ENCODE measurements around the gene ZNF787.
A peak's percentile ranks its signal among the peaks of the same experiment; 100 is the strongest.

Gene ZNF787

GRCh38 chr19:56142897-56143434 lies 21.9 kb upstream of the ZNF787 start:
- DNase-seq = no peak

GRCh38 chr19:56142087-56142787 lies 21.1 kb upstream of the ZNF787 start:
- no peak for DNase-seq

GRCh38 chr19:56141417-56141993 lies 20.4 kb upstream of the ZNF787 start:
- DNase-seq = no peak

GRCh38 chr19:56140583-56141416 lies 19.7 kb upstream of the ZNF787 start, which contains the start of gene ZNF444:
TSS of gene ZNF444 (plus strand) at chr19:56141287. CDS start at chr19:56146912, 5,625 bp downstream.
- DNase-seq = peak; percentile 100

DNA sequence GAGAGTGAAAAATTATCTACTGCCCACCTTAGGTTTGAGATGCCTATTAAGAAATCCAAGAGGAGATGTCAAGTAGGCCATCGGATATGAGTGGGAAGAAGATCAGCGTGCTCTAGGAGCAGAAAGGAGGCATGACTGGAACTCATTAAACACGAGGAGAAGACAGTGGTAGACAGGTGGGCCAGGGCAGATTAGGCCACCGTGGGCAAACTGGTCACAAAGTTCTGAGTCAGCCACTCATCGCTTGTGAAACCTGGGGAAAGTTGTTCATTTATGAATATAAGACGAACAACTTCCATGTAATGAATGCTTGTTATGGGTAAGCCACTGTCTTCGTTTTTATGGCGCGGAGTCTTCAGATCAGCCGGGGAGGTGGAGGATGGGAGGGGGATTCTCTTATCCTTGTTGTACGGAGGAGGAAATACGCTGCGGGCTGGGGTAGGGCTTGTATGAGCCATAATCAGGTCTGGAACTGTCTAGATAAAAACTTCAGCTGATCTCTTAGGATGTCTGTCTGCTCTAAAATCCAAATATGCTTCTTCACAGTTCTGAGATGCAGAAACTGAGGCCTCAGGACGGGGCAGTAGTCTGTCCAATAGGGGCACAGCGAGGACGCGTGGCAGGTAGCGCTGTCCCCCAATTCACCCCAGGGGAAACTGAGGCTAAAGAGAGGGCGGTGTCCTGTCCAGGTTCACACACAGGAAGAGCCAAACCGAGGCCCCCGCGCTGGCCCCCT lies 18.9 kb upstream of the ZNF787 start:
- no peak for DNase-seq

GRCh38 chr19:56138069-56138468 lies 17.0 kb upstream of the ZNF787 start:
- DNase-seq = no peak

DNA sequence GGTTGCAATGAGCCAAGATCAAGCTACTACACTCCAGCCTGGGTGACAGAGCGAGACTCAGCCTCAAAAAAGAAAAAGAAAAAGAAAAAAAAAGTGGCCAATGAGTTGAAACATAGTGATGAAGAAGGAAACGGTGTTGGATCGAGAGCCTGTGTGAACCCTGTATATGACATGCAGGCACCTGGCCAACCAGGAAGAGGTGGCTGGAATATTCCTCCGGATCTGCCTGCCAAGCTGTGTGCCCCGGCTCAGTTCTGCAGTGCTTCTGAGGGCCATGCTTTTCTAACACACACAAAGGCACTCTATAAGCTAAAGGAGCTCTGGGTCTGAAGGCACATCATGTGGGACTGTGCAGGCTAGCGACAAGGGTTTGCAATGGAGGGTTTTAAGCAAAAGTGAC lies 16.3 kb upstream of the ZNF787 start:
- no peak for DNase-seq

- no peak for DNase-seq
These were observed 15.3 kb upstream of the ZNF787 start for GRCh38 chr19:56136362-56136761.

DNA sequence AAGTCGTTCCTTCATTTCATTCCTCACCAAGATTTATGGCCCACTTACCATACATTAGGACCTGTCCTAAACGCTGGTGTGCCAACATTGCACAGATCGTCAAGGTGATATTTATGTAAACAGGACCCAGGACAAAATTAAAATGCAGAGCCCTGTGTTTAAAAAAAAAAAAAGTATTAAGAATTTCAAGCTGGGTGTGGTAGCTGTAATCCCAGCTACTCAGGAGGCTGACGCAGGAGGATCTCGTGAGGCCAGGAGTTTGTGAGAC lies 13.5 kb upstream of the ZNF787 start:
- no peak for DNase-seq

GRCh38 chr19:56133858-56134653 lies 13.0 kb upstream of the ZNF787 start:
- DNase-seq = no peak

GRCh38 chr19:56132316-56132822 lies 11.3 kb upstream of the ZNF787 start:
- DNase-seq = no peak

- DNase-seq = no peak
These were observed 10.6 kb upstream of the ZNF787 start for GRCh38 chr19:56131651-56132050.

GRCh38 chr19:56130006-56130405 lies 8.9 kb upstream of the ZNF787 start:
- DNase-seq = no peak

DNA sequence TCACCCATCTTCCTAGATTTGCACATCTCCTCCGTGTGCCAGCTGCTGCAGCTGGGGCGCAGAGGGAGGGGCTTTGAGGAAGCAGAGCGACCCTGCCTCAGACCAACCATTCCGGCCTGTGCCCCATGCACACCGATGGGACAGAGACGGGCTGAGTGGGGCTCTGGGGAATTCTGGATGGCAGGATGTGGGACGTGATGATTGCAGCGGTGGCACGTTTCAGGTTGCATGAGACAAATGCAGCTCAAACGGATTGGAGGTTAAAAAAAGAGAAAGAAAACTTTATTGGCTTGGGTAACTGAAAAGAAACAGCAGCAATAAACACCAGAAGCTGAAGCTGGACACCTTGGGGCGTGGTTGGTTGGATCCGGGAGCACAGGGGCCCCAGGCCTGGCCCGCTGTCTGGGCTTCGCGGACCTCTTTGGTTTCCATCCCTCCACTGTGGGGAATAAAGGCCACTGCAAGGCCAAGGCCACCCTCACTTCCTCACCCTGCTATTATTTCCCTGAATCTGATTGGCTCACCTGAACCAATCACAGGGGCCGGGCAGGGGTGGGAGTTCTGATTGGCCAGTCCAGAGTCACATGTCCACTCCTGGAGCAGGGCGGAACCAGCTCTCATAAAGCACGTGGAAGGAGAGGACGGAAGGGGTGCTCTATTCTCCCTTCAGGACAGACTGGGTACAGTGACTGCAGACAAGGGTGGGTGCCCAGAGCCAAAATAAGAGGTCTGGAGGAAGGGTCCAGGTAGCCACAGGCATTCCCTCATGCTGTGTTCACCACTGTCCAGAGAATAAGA lies 6.1 kb upstream of the ZNF787 start:
- no peak for DNase-seq

DNA sequence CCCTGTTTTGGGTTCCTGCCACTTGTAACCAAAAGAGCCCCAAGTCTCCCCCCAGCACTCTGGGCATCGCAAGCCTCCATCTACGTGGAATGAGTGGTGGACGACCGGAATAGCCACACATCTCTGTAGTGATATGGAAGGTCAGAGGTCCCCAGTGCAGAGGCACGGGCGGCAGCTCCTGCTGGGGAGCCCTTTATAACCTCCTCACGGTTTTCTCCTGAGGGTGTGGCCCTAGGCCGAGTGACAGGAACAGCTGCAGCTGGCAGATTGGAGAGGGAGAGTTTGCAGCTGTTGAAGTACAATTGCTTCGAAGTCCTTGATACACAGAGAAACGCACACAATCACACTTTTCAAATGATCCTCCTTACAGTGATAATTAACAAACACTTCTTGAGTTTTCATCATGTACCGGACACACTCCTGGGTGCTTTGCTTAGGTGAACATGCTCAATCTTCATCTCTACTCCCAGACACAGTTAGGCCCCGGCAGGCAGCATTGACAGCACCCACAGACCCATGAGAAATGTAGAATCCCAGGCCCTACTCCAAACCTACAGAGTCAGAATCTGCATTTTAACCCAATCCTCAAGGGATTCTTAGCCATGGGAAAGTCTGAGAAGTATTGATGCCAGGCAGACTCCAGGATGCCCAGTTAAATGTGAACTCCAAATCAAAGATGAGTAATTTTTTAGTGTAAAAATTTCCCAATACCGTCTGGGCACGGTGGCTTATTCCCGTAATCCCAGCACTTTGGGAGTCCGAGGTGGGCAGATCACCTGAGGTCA lies 4.9 kb upstream of the ZNF787 start:
- DNase-seq = no peak

DNA sequence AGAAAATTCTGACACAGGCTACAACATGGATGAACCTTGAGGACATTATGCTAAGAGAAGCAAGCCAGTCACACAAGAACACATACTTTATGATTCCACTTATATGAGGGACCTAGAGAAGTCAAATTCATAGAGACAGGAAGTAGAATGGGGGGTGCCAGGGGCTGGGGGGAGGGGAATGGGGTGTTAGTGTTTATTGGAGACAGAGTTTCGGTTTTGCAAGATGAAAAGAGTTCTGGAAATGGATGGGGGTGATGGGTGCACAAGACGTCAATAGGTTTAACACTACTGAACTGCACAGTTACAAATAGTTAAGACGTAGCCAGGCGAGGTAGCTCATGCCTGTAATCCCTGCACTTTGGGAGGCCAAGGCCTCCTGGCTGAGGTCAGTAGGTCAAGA lies 3.5 kb upstream of the ZNF787 start:
- DNase-seq = no peak

GRCh38 chr19:56123266-56123891 lies 2.3 kb upstream of the ZNF787 start:
- DNase-seq = no peak

GRCh38 chr19:56120371-56121179 lies 520 bp downstream of the ZNF787 start:
- peak; percentile 72 to 89 for DNase-seq

- no peak for DNase-seq
These were observed 1.1 kb downstream of the ZNF787 start for GRCh38 chr19:56120002-56120370.
